Neuronal stem cell (in vitro differentiated cells): ENCODE measurements around the gene ZNF644.

Source experiments
- DNase-seq: peaks from one replicate; pipeline ENCODE4 v3.0.0-alpha.2; 2013; ENCODE audit warnings: low spot score
- H2AFZ ChIP-seq: one replicate; pipeline ENCODE4 v1.6.1; 2013; ENCODE audit warnings: mild to moderate bottlenecking, low read length, inconsistent platforms
- H2AK5ac ChIP-seq: 2 replicates; pipeline ENCODE4 v1.6.1; 2013; ENCODE audit warnings: low read depth, mild to moderate bottlenecking, inconsistent platforms, low read length, moderate library complexity, mixed read lengths
- H2BK120ac ChIP-seq: 2 replicates; pipeline ENCODE4 v1.6.1; 2013; ENCODE audit warnings: low read depth, mild to moderate bottlenecking, inconsistent platforms, low read length, moderate library complexity, mixed read lengths
- H2BK12ac ChIP-seq: one replicate; pipeline ENCODE4 v1.6.1; 2013; ENCODE audit warnings: low read length, inconsistent platforms
- H2BK15ac ChIP-seq: 2 replicates; pipeline ENCODE4 v1.6.1; 2013; ENCODE audit warnings: mild to moderate bottlenecking, low read length, inconsistent platforms, mixed read lengths
- H2BK5ac ChIP-seq: one replicate; pipeline ENCODE4 v1.6.1; 2013; ENCODE audit warnings: inconsistent platforms, mild to moderate bottlenecking, low read length, moderate library complexity
- H3K14ac ChIP-seq: one replicate; pipeline ENCODE4 v1.6.1; 2013; ENCODE audit warnings: low read length, inconsistent platforms
- H3K18ac ChIP-seq: 2 replicates; pipeline ENCODE4 v1.6.1; 2013; ENCODE audit warnings: low read length, inconsistent platforms
- H3K23ac ChIP-seq: 2 replicates; pipeline ENCODE4 v1.6.1; 2013; ENCODE audit warnings: low read depth, mild to moderate bottlenecking, mixed read lengths, low read length, inconsistent platforms; ENCODE audit not compliant: poor library complexity
- H3K27ac ChIP-seq: replicated peaks from 3 replicates; pipeline ENCODE4 v1.5.1; 2013; ENCODE audit warnings: low read length, inconsistent platforms
- H3K27me3 ChIP-seq, 3 experiments: 2 replicates each; pipeline ENCODE4 v1.6.1; 2013; ENCODE audit warnings: low read length in 3 of 3, mild to moderate bottlenecking in 2 of 3, inconsistent platforms in 1 of 3, low read depth in 1 of 3, mixed read lengths in 1 of 3, moderate library complexity in 1 of 3; ENCODE audit not compliant: control insufficient read depth in 3 of 3, insufficient read depth in 3 of 3
- H3K36me3 ChIP-seq, 2 donors: replicated peaks in 1 of 2; 2 replicates each; pipeline ENCODE4 v1.6.1; 2013; ENCODE audit warnings: low read length in 2 of 2; ENCODE audit not compliant: control insufficient read depth in 2 of 2, insufficient read depth in 2 of 2
- H3K4ac ChIP-seq: 2 replicates; pipeline ENCODE4 v1.6.1; 2013; ENCODE audit warnings: inconsistent platforms, mild to moderate bottlenecking, low read length, moderate library complexity
- H3K4me1 ChIP-seq, 2 donors: 1 replicate in 1 of 2; 2 replicates in 1 of 2; pipeline ENCODE4 v1.6.1; 2013; ENCODE audit warnings: low read length in 2 of 2, low read depth in 1 of 2; ENCODE audit not compliant: control insufficient read depth in 2 of 2, insufficient read depth in 1 of 2
- H3K4me2 ChIP-seq: one replicate; pipeline ENCODE4 v1.6.1; 2013; ENCODE audit warnings: mild to moderate bottlenecking, low read length, inconsistent platforms; ENCODE audit not compliant: insufficient read depth, poor library complexity, severe bottlenecking
- H3K4me3 ChIP-seq, 2 donors: 2 replicates each; pipeline ENCODE4 v1.5.1; 2013; ENCODE audit warnings: low read length in 2 of 2, mild to moderate bottlenecking in 2 of 2, inconsistent platforms in 1 of 2, moderate library complexity in 1 of 2
- H3K79me1 ChIP-seq: one replicate; pipeline ENCODE4 v1.6.1; 2013; ENCODE audit warnings: low read depth, mild to moderate bottlenecking, inconsistent platforms, low read length, moderate library complexity
- H3K9ac ChIP-seq: one replicate; pipeline ENCODE4 v1.6.1; 2013; ENCODE audit warnings: mild to moderate bottlenecking, low read depth, low read length, inconsistent platforms; ENCODE audit not compliant: poor library complexity
- H3K9me3 ChIP-seq, 2 donors: replicated peaks in 1 of 2; 2 replicates each; pipeline versions ENCODE3 to v1.6.1; 2013; ENCODE audit warnings: low read length in 2 of 2, mild to moderate bottlenecking in 2 of 2, inconsistent platforms in 1 of 2, low read depth in 1 of 2, mixed read lengths in 1 of 2, moderate library complexity in 1 of 2; ENCODE audit not compliant: control insufficient read depth in 2 of 2, insufficient read depth in 1 of 2
- H4K8ac ChIP-seq: one replicate; pipeline ENCODE4 v1.6.1; 2013; ENCODE audit warnings: low read depth, mild to moderate bottlenecking, inconsistent platforms, low read length, moderate library complexity
- H4K91ac ChIP-seq: one replicate; pipeline ENCODE4 v1.6.1; 2013; ENCODE audit warnings: low read length, low read depth, mild to moderate bottlenecking, inconsistent platforms; ENCODE audit not compliant: poor library complexity
- WGBS, 2 donors: extraction: QIAGEN DNeasy Blood & Tissue Kit; methylation state at CpG; one replicate each; pipeline ENCODE4 v1.1.7; 2013; ENCODE audit warnings: missing lambda C conversion rate in 2 of 2, mixed read lengths in 1 of 2; ENCODE audit not compliant: insufficient read length in 2 of 2, insufficient replicate concordance in 1 of 2; ENCODE audit errors: extremely low coverage in 2 of 2; 5-methylcytosine and 5-hydroxymethylcytosine counted together

ZNF644 gene

DNA sequence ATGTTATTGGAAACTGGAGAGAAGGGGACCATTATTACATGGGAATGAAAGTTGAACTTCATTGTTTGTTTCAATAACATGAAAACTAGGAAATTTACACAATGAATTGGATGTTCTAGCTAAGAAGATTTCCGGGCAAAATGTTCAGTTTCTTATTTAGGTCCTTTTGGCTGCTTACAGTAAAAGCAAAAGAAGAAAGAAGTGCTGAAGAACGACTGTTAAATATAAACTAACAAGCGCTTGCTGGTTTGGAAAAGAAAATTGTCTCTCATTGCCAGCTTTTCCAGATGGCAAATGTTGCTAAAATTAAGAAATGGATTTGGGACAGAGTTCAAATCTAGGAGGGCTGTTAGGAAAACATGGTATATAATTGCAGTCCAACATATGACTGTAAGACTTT, 139.6 kb downstream of the ZNF644 start:
- no peak for DNase-seq
- Histone ChIP-seq H3K4me3 (no peak overlapping the region), H3K27ac (no peak overlapping the region), H3K23ac (no peak overlapping the region), H3K14ac (no peak overlapping the region), H2BK5ac (no peak overlapping the region), H3K4ac (no peak overlapping the region), H3K79me1 (no peaks in the 10 kb centered on the region), H3K9ac (no peak overlapping the region), H3K18ac (no peak overlapping the region), H4K8ac (no peak overlapping the region), H2AK5ac (no peak overlapping the region), H3K36me3 (no peaks in the 10 kb centered on the region), H2BK15ac (no peak overlapping the region), H3K4me1 (no peaks in the 10 kb centered on the region), H2AFZ (no peak overlapping the region), H2BK12ac (no peak overlapping the region), H4K91ac (no peak overlapping the region), H3K4me2 (no peak overlapping the region), H3K27me3 (no peaks in the 10 kb centered on the region), H3K9me3 (peaks cover 11 to 12% of the 10 kb centered on the region in 2 donors), H2BK120ac (no peak overlapping the region)
- WGBS, 2 donors, result no CpG with 5 or more reads among the region's 3 CpGs

DNA sequence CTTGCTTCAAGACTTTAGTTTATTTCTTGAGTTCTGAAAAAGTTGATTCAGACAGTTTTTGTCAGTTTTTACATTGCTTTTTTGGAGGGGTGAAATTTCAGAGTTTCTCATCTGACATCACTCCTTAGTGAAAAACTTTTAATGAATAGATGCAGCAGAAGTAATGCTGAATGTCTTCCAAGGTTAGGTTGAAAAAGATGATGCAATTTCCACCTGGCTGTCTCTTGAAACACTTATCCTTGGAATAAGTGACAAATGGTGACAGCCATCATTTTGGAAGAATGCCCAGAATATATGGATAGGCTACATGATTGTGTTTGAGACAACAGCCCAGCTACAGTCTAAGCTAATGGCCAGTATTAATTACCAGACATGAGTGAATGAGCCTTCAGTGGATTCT, 140.8 kb downstream of the ZNF644 start:
- H3K18ac ChIP-seq, result no peak overlapping the region
- peaks cover 11 to 12% of the 10 kb centered on the region in 2 donors for H3K9me3 ChIP-seq
- H3K14ac ChIP-seq, result no peak overlapping the region
- H3K27ac ChIP-seq, result no peak overlapping the region
- no peaks in the 10 kb centered on the region for H3K27me3 ChIP-seq
- H3K36me3 ChIP-seq, result no peaks in the 10 kb centered on the region
- H3K4me3 ChIP-seq, result no peak overlapping the region
- no peak overlapping the region for H4K8ac ChIP-seq
- no peak overlapping the region for H2BK15ac ChIP-seq
- no peak overlapping the region for H2AK5ac ChIP-seq
- H2BK12ac ChIP-seq, result no peak overlapping the region
- no peak overlapping the region for H2AFZ ChIP-seq
- no peak overlapping the region for H3K4me2 ChIP-seq
- no peak overlapping the region for H2BK120ac ChIP-seq
- no peaks in the 10 kb centered on the region for H3K79me1 ChIP-seq
- no peak overlapping the region for H3K4ac ChIP-seq
- no peak overlapping the region for H4K91ac ChIP-seq
- no peaks in the 10 kb centered on the region for H3K4me1 ChIP-seq
- no peak for DNase-seq
- no peak overlapping the region for H2BK5ac ChIP-seq
- H3K9ac ChIP-seq, result no peak overlapping the region
- no peak overlapping the region for H3K23ac ChIP-seq

- Histone ChIP-seq H3K9me3 (peaks cover 10 to 11% of the 10 kb centered on the region in 2 donors), H2AK5ac (no peak overlapping the region), H2BK120ac (no peak overlapping the region), H3K4me3 (no peak overlapping the region), H3K36me3 (no peaks in the 10 kb centered on the region), H4K91ac (no peak overlapping the region), H3K23ac (no peak overlapping the region), H3K14ac (no peak overlapping the region), H3K27ac (no peak overlapping the region), H2AFZ (no peak overlapping the region), H2BK5ac (no peak overlapping the region), H2BK15ac (no peak overlapping the region), H3K4me1 (no peaks in the 10 kb centered on the region), H3K18ac (no peak overlapping the region), H3K4ac (no peak overlapping the region), H3K27me3 (no peaks in the 10 kb centered on the region), H2BK12ac (no peak overlapping the region), H3K79me1 (no peaks in the 10 kb centered on the region), H3K4me2 (no peak overlapping the region), H3K9ac (no peak overlapping the region), H4K8ac (no peak overlapping the region)
- WGBS, 2 donors, result no CpG with 5 or more reads among the region's 1 CpG
- no peak for DNase-seq
Observed at GRCh38 chr1:90879281-90879680, 142.6 kb downstream of the ZNF644 start.

DNA sequence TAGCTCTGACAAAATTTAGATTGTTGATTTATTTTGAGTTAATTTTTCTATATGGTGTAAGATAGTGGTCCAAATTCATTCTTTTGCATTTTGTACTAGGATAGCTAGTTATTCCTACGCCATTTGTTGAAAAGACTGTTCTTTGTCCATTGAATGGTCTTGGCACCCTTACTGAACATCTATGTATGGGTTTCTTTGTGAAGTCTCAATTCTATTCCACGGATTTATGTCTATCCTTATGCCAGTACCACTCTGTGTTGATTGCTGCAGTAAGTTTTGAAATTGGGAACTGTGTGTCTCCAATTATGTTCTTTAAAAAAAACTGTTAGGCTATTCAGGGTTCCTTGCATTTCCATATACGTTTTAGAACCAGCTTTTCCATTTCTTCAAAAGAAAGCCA, 145.7 kb downstream of the ZNF644 start:
- Histone ChIP-seq H3K4me2 (no peak overlapping the region), H3K79me1 (no peaks in the 10 kb centered on the region), H2BK15ac (no peak overlapping the region), H2BK12ac (no peak overlapping the region), H3K27me3 (no peaks in the 10 kb centered on the region), H3K4ac (no peak overlapping the region), H3K4me1 (no peaks in the 10 kb centered on the region), H2AK5ac (no peak overlapping the region), H3K14ac (no peak overlapping the region), H2AFZ (no peak overlapping the region), H3K4me3 (no peak overlapping the region), H4K91ac (no peak overlapping the region), H3K9ac (no peak overlapping the region), H3K9me3 (peaks cover 8 to 11% of the 10 kb centered on the region in 2 donors), H3K18ac (no peak overlapping the region), H2BK5ac (no peak overlapping the region), H3K36me3 (no peaks in the 10 kb centered on the region), H3K27ac (no peak overlapping the region), H4K8ac (no peak overlapping the region), H3K23ac (no peak overlapping the region), H2BK120ac (no peak overlapping the region)
- WGBS, 2 donors, result no CpG with 5 or more reads among the region's 3 CpGs
- no peak for DNase-seq
